ENCODE results near the gene PLA2G4A.

GRCh38 chr1:186905561-186905960 lies 76.8 kb downstream of the PLA2G4A start:
- TF ChIP-seq CTCF (IDR thresholded peaks at IDR 0.05): no peak
- TF ChIP-seq POLR2A (IDR thresholded peaks at IDR 0.05): no peak
- TF ChIP-seq EP300 (IDR thresholded peaks at IDR 0.05): no peak
